ENCODE results near the gene TLE3. TPM values are rescaled to one million over a fixed set of nuclear protein-coding genes. Genes with fewer than 3 reads are reported as not detected.

Gene TLE3
- total RNA-seq, 1 donor from 2014 or later = 58.8 TPM

DNA sequence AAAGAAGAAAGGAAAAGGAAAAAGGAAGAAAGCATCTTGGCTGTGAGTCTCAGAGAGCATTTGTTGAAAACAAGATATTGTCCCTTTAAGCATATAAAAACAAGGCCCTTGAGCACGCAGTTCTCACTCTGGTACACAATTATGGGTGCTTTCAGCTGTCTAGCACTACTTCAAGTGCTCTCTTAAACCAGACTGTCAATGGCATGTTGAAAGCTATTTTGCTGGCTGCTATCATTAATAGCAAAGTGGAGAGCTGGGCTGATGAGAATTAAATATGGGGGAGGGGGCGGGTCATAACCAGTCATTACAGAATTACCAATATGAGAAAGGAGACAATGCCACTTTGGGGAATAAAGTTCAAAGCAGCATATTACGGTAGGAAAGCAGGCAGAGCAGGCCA is 9.3 kb downstream of the TLE3 start:
- H3K27me3 ChIP-seq = no peaks in the 10 kb centered on the region
- peaks cover 53% of the 10 kb centered on the region for H3K36me3 ChIP-seq
- H3K27ac ChIP-seq = no peak overlapping the region
- peaks cover 59% of the 10 kb centered on the region for H3K4me1 ChIP-seq
- TF ChIP-seq, protein P1, sequence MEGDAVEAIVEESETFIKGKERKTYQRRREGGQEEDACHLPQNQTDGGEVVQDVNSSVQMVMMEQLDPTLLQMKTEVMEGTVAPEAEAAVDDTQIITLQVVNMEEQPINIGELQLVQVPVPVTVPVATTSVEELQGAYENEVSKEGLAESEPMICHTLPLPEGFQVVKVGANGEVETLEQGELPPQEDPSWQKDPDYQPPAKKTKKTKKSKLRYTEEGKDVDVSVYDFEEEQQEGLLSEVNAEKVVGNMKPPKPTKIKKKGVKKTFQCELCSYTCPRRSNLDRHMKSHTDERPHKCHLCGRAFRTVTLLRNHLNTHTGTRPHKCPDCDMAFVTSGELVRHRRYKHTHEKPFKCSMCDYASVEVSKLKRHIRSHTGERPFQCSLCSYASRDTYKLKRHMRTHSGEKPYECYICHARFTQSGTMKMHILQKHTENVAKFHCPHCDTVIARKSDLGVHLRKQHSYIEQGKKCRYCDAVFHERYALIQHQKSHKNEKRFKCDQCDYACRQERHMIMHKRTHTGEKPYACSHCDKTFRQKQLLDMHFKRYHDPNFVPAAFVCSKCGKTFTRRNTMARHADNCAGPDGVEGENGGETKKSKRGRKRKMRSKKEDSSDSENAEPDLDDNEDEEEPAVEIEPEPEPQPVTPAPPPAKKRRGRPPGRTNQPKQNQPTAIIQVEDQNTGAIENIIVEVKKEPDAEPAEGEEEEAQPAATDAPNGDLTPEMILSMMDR (IDR thresholded peaks at IDR 0.05) = no peak
- no peak overlapping the region for H3K4me3 ChIP-seq
- ATAC-seq = peak; percentile 49
- DNase-seq = no peak
- intact Hi-C loops (cut with DNase I) = no loop called here
- H3K9me3 ChIP-seq = no peaks in the 10 kb centered on the region

DNA sequence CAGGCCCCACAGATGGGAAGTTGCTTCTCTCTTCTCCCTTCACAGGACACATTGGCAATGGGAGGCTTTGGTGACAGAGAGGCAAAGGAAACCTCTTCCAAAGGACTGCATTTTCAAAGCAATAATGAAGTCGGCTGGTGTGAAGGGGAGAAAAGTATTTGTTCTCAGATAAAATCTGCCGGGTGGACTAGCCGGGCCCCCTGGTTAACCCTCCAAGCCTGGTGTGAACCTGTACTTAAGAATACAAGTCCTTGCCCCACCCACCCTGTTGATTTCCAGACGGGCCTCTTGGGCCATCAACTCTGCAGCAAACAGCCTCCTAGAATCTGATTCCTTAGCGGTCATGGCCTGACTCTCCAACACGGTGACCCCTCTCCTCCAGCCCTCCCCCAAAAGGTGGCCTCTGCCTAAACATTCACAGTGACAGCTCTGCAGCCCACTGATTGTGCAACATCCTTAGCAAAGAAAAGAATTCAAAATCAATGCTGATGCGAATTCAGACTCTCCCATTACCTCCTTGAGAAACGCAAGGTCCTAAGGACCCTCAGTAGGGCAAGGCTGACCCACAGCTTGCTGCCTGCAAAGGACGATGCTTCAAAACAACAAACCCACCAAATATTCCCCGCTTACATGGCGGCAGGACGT is 9.9 kb downstream of the TLE3 start:
- Histone ChIP-seq H3K27ac (no peak overlapping the region), H3K27me3 (no peaks in the 10 kb centered on the region), H3K9me3 (no peaks in the 10 kb centered on the region), H3K36me3 (peaks cover 56% of the 10 kb centered on the region), H3K4me1 (peaks cover 53% of the 10 kb centered on the region), H3K4me3 (no peak overlapping the region)
- TF ChIP-seq, protein P1 (IDR thresholded peaks at IDR 0.05) = no peak
- ATAC-seq = no peak
- DNase-seq = no peak
- intact Hi-C loops (cut with DNase I) = no loop called here

DNA sequence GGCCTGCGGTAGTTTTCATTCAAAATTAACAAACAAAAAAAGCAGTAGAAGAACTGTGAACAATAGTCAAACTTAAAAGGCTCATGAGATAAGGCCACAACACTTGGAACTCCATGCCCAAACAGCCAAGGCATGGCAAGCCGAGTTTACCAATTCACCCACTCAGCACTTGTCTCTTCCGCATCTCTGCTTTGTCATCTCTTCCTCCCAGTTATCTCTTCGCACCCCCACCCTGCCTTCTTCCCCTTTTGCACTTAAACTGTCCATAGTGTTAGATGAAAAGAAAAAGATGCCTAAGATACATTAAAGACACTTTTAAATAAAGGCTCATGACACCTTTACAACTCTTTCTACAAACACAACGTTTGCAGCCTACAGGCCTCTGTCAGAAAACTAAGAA is 11.1 kb downstream of the TLE3 start:
- no peaks in the 10 kb centered on the region for H3K9me3 ChIP-seq
- no peak overlapping the region for H3K27ac ChIP-seq
- peaks cover 41% of the 10 kb centered on the region for H3K4me1 ChIP-seq
- TF ChIP-seq, protein P1 (IDR thresholded peaks at IDR 0.05) = no peak
- ATAC-seq (peak; percentile 71), DNase-seq (no peak)
- H3K27me3 ChIP-seq = no peaks in the 10 kb centered on the region
- intact Hi-C loops (cut with DNase I) = no loop called here
- H3K36me3 ChIP-seq = peaks cover 60% of the 10 kb centered on the region
- H3K4me3 ChIP-seq = no peak overlapping the region

DNA sequence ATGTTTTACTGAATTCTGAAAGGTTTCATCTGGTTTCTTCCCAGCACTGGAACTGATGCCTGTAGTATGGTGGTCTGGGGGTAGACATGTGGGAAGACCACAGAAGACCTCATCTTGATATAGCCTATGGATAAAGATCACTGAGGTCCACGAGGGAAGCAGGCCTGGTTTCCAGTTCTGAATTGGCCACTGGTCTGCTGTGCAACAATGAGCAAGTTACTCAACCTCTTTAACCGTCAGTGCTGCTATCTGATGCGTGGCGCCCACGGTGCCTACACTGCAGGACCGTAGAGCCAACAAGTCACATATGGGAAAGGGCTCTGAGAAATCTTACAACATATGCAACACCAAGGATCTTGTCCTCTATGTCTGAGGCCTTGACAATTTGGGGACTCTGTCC is 13.3 kb downstream of the TLE3 start:
- no peaks in the 10 kb centered on the region for H3K27me3 ChIP-seq
- intact Hi-C loops (cut with DNase I) = no loop called here
- no peak overlapping the region for H3K27ac ChIP-seq
- no peaks in the 10 kb centered on the region for H3K9me3 ChIP-seq
- peaks cover 30% of the 10 kb centered on the region for H3K4me1 ChIP-seq
- TF ChIP-seq, protein P1 (IDR thresholded peaks at IDR 0.05) = no peak
- peaks cover 69% of the 10 kb centered on the region for H3K36me3 ChIP-seq
- ATAC-seq (no peak), DNase-seq (no peak)
- H3K4me3 ChIP-seq = no peak overlapping the region

DNA sequence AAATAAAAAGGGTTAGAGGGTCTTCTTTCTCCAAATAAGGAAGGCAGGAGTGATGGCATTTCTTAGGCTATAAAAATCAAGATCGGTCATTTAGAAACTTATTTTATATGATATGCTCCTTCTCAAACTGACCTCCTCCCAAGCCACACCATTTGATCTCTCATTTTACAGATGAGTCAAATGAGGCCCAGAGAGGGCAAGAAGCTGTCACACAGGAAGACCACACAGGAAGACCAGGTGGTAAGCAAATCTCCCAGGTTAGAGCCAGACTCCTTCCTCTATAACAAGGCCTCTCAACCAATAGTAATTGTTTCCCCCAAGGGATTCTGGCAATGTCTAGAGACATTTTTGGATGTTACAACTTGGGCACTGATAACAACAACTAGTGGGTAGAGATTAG is 13.8 kb downstream of the TLE3 start:
- DNase-seq = no peak
- H3K36me3 ChIP-seq = peaks cover 69% of the 10 kb centered on the region
- H3K4me3 ChIP-seq = no peak overlapping the region
- no peak for ATAC-seq
- TF ChIP-seq, protein P1 (IDR thresholded peaks at IDR 0.05) = no peak
- H3K4me1 ChIP-seq = peaks cover 28% of the 10 kb centered on the region
- no peaks in the 10 kb centered on the region for H3K27me3 ChIP-seq
- intact Hi-C loops (cut with DNase I) = no loop called here
- H3K27ac ChIP-seq = no peak overlapping the region
- H3K9me3 ChIP-seq = no peaks in the 10 kb centered on the region

DNA sequence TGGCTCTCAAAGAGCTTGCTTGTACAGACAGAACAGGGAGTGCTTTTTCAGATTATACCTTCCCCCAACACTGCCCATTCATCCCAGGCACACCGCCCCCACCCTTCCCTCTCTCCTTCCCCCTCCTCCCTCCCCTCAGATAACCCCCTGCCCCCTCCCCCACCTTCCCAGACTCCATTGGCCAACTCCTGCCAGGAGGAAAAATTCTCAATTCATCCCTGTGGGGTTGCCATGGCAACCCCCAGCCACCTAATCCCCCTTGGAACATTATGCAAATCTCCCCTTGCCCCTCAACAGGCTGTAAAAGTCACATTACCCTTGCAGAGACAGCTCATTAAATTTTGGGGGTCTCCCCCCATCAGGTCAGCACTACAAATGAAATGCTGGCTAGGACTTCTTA is 14.3 kb downstream of the TLE3 start:
- DNase-seq (no peak), ATAC-seq (no peak)
- Histone ChIP-seq H3K27ac (no peak overlapping the region), H3K36me3 (peaks cover 69% of the 10 kb centered on the region), H3K9me3 (no peaks in the 10 kb centered on the region), H3K4me3 (no peak overlapping the region), H3K27me3 (no peaks in the 10 kb centered on the region), H3K4me1 (peaks cover 28% of the 10 kb centered on the region)
- intact Hi-C loops (cut with DNase I) = no loop called here
- TF ChIP-seq, protein P1 (IDR thresholded peaks at IDR 0.05) = no peak
